ENCODE measurements around the gene NFKBIA.
"Not testable (repeated sequence)": the region's sequence is repeated elsewhere in the genome, so short reads cannot be mapped to it uniquely, and the experiment has no call there.

The NFKBIA gene

GRCh38 chr14:35389315-35389667 is 15.3 kb downstream of the NFKBIA start:
- DNase-seq = no peak

- no peak for DNase-seq
Observed at GRCh38 chr14:35388656-35389314, 15.8 kb downstream of the NFKBIA start.

GRCh38 chr14:35387713-35388579 is 16.6 kb downstream of the NFKBIA start:
- no peak for DNase-seq

- DNase-seq = no peak
Observed at GRCh38 chr14:35387219-35387618, 17.3 kb downstream of the NFKBIA start.

GRCh38 chr14:35386673-35387125 is 17.9 kb downstream of the NFKBIA start:
- DNase-seq = no peak

- DNase-seq = peak; percentile 96
Observed at GRCh38 chr14:35385042-35385839, 19.3 kb downstream of the NFKBIA start.

GRCh38 chr14:35384455-35385041 is 20.0 kb downstream of the NFKBIA start:
- no peak for DNase-seq

GRCh38 chr14:35383569-35384454 is 20.7 kb downstream of the NFKBIA start:
- no peak for DNase-seq

GRCh38 chr14:35380794-35381193 is 23.8 kb downstream of the NFKBIA start:
- no peak for DNase-seq

GRCh38 chr14:35379234-35379933 is 25.2 kb downstream of the NFKBIA start:
- not testable (repeated sequence) for DNase-seq

GRCh38 chr14:35378425-35379233 is 25.9 kb downstream of the NFKBIA start:
- DNase-seq = no peak

- no peak for DNase-seq
Observed at GRCh38 chr14:35375558-35376025, 29.0 kb downstream of the NFKBIA start.

- DNase-seq = no peak
Observed at GRCh38 chr14:35374263-35374712, 30.3 kb downstream of the NFKBIA start.

GRCh38 chr14:35373208-35373607 is 31.3 kb downstream of the NFKBIA start:
- not testable (repeated sequence) for DNase-seq

- DNase-seq = no peak
Observed at GRCh38 chr14:35370969-35371368, 33.6 kb downstream of the NFKBIA start.

- DNase-seq = peak; percentile 87
Observed at GRCh38 chr14:35369701-35370191, 34.8 kb downstream of the NFKBIA start.

- no peak for DNase-seq
Observed at GRCh38 chr14:35368583-35369392, 35.8 kb downstream of the NFKBIA start.

GRCh38 chr14:35368139-35368460 is 36.4 kb downstream of the NFKBIA start:
- DNase-seq = no peak

GRCh38 chr14:35367056-35367372 is 37.5 kb downstream of the NFKBIA start:
- no peak for DNase-seq

All from NCI-H2107 (cell line).